Brain microvascular endothelial cell (primary cell): ENCODE data around the gene FERMT1.

Experiments used
- DNase-seq: peaks from one replicate; pipeline ENCODE4 v3.0.0-alpha.2; 2020
- H3K27ac ChIP-seq: fragments of 250-450 bp; sonication (Bioruptor Pico); 2 replicates; pipeline ENCODE4 v1.5.1; 2020; ENCODE audit warnings: mild to moderate bottlenecking, moderate library complexity
- H3K27me3 ChIP-seq: fragments of 250-450 bp; sonication (Bioruptor Pico); replicated peaks from 2 replicates; pipeline ENCODE4 v1.5.1; 2020; ENCODE audit warnings: mild to moderate bottlenecking
- H3K36me3 ChIP-seq: fragments of 250-450 bp; sonication (Bioruptor Pico); replicated peaks from 2 replicates; pipeline ENCODE4 v1.5.1; 2020; ENCODE audit warnings: mild to moderate bottlenecking
- H3K4me3 ChIP-seq: 2 replicates; pipeline ENCODE4 v1.5.1; 2011; ENCODE audit warnings: low read depth, mild to moderate bottlenecking, control low read depth, low read length, moderate library complexity
- in situ Hi-C: cut with HindIII; loops from 2 replicates; pipeline ENCODE4 v1.10.0; 2017; ENCODE audit warnings: low sequenced_read_pairs, low pct_ligation_motif_present
- TF ChIP-seq, protein P1 (sequence below): IDR thresholded peaks from 2 replicates; pipeline ENCODE4 v1.5.1; 2011; ENCODE audit warnings: low read depth, mild to moderate bottlenecking, moderate library complexity, low read length, control low read depth, inconsistent platforms; ENCODE audit errors: missing control alignments

FERMT1 gene

DNA sequence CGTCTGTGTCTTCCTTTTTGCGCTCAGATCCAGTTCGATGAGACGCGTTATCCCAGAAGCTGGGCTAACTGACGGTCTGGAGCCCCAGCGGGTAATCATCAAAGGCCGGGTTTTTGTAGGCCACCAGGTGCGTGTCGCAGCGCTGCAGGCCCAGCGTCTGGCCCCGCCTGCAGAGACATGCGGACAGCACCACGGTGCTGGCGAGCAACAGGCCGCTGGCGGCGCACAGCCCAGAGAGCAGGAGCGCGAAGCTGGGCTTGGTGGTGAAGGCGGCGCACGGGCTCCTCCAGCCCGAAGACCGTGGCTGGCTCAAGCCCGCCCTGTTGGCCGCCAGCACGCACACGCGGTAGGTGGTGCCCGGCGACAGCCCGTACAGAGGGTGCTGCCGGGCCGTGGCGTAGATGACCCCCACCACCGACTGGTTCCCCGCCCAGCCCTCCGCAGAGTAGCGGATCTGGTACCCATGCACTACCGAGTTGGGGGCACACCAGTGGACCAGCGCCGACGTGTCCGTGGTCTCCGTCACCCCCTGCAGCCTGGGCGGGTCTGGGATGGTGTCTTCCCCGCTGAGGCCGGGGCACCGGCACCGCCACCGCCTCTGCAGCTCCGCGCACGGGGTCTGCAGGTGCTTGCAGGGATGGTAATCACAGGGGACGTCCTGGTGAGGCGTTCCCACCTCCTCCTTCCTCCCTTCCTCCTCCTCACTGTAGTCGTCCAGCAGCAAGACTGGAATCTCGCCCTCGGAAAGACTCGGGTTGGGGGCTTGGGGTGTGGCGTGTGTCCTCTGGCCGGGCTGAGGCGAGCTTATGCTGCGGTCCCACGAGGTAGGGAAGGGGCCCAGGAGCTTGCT is 81.6 kb downstream of the FERMT1 start:
- Histone ChIP-seq H3K4me3 (no peak overlapping the region), H3K36me3 (peaks cover 29% of the 10 kb centered on the region), H3K27ac (no peak overlapping the region), H3K27me3 (no peaks in the 10 kb centered on the region)
- TF ChIP-seq, protein P1, sequence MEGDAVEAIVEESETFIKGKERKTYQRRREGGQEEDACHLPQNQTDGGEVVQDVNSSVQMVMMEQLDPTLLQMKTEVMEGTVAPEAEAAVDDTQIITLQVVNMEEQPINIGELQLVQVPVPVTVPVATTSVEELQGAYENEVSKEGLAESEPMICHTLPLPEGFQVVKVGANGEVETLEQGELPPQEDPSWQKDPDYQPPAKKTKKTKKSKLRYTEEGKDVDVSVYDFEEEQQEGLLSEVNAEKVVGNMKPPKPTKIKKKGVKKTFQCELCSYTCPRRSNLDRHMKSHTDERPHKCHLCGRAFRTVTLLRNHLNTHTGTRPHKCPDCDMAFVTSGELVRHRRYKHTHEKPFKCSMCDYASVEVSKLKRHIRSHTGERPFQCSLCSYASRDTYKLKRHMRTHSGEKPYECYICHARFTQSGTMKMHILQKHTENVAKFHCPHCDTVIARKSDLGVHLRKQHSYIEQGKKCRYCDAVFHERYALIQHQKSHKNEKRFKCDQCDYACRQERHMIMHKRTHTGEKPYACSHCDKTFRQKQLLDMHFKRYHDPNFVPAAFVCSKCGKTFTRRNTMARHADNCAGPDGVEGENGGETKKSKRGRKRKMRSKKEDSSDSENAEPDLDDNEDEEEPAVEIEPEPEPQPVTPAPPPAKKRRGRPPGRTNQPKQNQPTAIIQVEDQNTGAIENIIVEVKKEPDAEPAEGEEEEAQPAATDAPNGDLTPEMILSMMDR: no peak
- in situ Hi-C loops: no loop called here
- DNase-seq: no peak

DNA sequence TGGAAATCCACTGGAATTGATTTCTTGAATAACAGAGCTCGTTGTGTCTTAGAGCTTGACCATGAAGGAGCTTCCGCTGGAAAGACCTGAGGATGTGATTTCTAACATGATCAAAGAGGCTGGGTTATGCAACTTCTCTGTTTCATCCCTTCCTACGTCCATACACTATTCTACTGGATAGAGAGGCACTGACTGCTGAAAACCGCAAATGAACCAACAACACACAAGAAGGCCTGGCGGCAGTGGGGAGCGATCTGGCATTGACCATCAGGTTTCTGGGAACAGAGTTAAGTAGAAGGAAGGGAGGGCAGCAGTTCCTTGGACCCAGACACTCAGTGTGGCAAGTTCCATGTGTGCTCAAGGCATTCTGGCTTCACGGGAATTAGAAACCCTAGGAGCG is 82.3 kb downstream of the FERMT1 start:
- in situ Hi-C loops: no loop called here
- H3K36me3 ChIP-seq: peaks cover 32% of the 10 kb centered on the region
- H3K4me3 ChIP-seq: no peak overlapping the region
- H3K27me3 ChIP-seq: no peaks in the 10 kb centered on the region
- TF ChIP-seq, protein P1: no peak
- no peak for DNase-seq
- H3K27ac ChIP-seq: no peak overlapping the region

DNA sequence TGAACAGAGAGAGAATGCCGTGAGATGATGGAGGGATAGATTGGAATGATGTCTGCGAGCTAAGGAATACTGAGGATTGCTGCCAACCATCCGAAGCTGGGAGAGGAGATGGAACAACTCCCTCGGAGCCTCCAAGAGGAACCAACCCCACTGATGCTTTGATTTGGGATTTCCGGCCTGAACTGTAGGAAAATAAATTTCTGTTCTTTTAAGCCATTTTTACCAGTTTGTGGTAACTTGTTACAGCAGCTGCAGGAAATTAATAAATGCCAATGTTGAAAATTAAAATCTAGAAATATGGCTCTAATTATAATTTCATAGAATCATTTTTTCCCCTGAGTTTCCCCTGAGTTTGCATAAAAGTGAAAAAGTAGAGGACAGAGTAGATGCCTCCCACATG is 83.1 kb downstream of the FERMT1 start:
- Histone ChIP-seq H3K36me3 (peaks cover 33% of the 10 kb centered on the region), H3K4me3 (no peak overlapping the region), H3K27me3 (no peaks in the 10 kb centered on the region), H3K27ac (no peak overlapping the region)
- TF ChIP-seq, protein P1: no peak
- in situ Hi-C loops: no loop called here
- DNase-seq: no peak

DNA sequence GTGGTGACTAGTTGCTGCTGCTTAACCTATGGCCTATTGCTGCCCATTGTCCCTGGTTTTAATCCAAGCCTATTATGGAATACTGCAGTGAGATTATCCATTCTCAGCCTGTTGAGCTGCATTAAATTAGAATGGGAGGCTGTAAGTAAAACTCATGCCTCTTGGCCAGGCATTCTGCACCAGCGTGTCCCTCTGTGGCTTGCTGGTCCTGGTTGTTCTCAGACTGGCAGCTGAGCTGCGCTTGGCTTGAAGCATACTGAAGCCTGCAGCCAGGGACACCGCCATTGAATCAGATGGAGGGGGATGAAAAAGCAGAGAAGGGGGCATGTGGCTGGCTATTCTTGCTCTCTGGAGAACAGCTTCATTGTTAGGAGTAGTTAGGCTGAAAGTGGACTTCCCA is 84.6 kb downstream of the FERMT1 start:
- Histone ChIP-seq H3K27me3 (no peaks in the 10 kb centered on the region), H3K36me3 (peaks cover 40% of the 10 kb centered on the region), H3K4me3 (no peak overlapping the region), H3K27ac (no peak overlapping the region)
- no peak for DNase-seq
- in situ Hi-C loops: no loop called here
- TF ChIP-seq, protein P1: no peak

DNA sequence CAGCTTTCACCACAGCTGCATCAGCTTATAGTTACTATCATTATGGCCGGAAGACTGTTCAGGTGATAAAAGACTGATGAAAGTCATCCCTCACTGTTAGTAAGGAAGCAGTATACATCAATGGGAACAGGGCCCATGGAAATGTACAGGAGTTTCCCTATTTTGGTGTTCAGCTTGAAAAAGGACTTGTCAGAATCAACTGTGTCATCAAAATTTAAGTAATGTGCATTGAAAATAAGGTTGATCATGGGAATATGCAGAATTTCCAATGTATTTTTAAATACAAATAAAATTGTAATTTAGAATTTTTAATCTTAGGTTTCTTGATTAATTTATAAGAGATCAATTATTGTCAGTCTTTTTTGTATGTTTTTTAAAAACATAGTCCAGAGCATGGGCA is 85.7 kb downstream of the FERMT1 start:
- H3K27ac ChIP-seq: no peak overlapping the region
- TF ChIP-seq, protein P1: no peak
- H3K27me3 ChIP-seq: no peaks in the 10 kb centered on the region
- no peak overlapping the region for H3K4me3 ChIP-seq
- no peak for DNase-seq
- in situ Hi-C loops: no loop called here
- peaks cover 41% of the 10 kb centered on the region for H3K36me3 ChIP-seq

DNA sequence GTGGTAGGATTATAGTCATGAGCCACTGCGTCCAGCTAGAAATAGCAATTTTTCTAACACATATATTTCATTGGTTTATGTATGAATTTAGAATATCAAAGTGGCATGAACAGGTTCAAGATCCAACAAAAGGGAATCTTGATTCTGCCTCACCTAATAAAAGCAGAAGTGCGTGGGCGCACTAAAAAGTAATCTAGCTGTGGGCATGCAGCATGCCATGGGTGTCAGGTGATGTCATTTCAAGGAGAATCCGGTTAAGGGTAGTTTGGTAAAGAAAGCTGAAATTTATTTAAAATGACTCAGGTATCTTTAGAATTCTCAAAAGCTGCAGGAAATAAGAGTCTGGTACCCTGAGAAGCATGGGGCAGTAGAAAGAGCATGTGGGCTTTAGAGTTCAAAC is 86.6 kb downstream of the FERMT1 start:
- H3K4me3 ChIP-seq: no peak overlapping the region
- H3K27ac ChIP-seq: no peak overlapping the region
- in situ Hi-C loops: no loop called here
- TF ChIP-seq, protein P1: no peak
- H3K36me3 ChIP-seq: peaks cover 32% of the 10 kb centered on the region
- H3K27me3 ChIP-seq: no peaks in the 10 kb centered on the region
- DNase-seq: no peak
